Heart left ventricle (tissue), 16 donors: ENCODE measurements around the gene PIK3R2. TPM values are rescaled to one million over a fixed set of nuclear protein-coding genes. Genes with fewer than 3 reads are reported as not detected.
A peak's percentile ranks its signal among the peaks of the same experiment; 100 is the strongest.

Source experiments
- ATAC-seq, 4 donors: fragments of 200-7000 bp; cut with Tn5 transposase; one replicate each; pipeline ENCODE4 v1.9.1; 2020 to 2022; ENCODE audit warnings: moderate library complexity in 4 of 4, mild to moderate bottlenecking in 3 of 4, moderate number of reproducible peaks in 1 of 4
- DNase-seq, 5 donors: peaks; one replicate each; pipeline ENCODE4 v3.0.0-alpha.2; 2020
- H3K27ac ChIP-seq, 12 donors: fragments of 200-600 bp; sonication (generic) in 4 of 12; one replicate each; pipeline versions ENCODE4 v1.5.0 to v1.8.0; 2016 to 2022; ENCODE audit warnings: mild to moderate bottlenecking in 2 of 12
- H3K27me3 ChIP-seq, 9 donors: fragments of 200-600 bp; sonication (generic) in 2 of 9; one replicate each; pipeline versions ENCODE4 v1.5.1 to v1.8.0; 2016 to 2022; ENCODE audit warnings: mild to moderate bottlenecking in 3 of 9
- H3K36me3 ChIP-seq, 9 donors: fragments of 200-600 bp; sonication (generic) in 2 of 9; one replicate each; pipeline versions ENCODE4 v1.5.0 to v1.8.0; 2018 to 2022; ENCODE audit warnings: mild to moderate bottlenecking in 2 of 9
- H3K4me1 ChIP-seq, 12 donors: fragments of 200-600 bp; sonication (generic) in 4 of 12; one replicate each; pipeline versions ENCODE4 v1.5.0 to v1.8.0; 2016 to 2022; ENCODE audit warnings: mild to moderate bottlenecking in 3 of 12
- H3K4me3 ChIP-seq, 12 donors: fragments of 200-600 bp; sonication (generic) in 4 of 12; one replicate each; pipeline versions ENCODE4 v1.5.0 to v1.8.0; 2017 to 2022; ENCODE audit warnings: mild to moderate bottlenecking in 9 of 12, moderate library complexity in 4 of 12
- H3K9me3 ChIP-seq, 12 donors: fragments of 200-600 bp; sonication (generic) in 4 of 12; one replicate each; pipeline versions ENCODE4 v1.5.0 to v1.8.0; 2016 to 2022; ENCODE audit warnings: mild to moderate bottlenecking in 1 of 12
- POLR2A ChIP-seq, 2 donors: fragments of 450-650 bp; IDR thresholded peaks; one replicate each; pipeline ENCODE4 v1.6.1; 2017; ENCODE audit warnings: antibody characterized with exemption in 2 of 2, mild to moderate bottlenecking in 2 of 2, moderate library complexity in 2 of 2
- WGBS, 4 donors: extraction: QIAGEN DNeasy Blood & Tissue Kit in 2 of 4; methylation state at CpG; one replicate each; pipeline versions ENCODE4 v1.1.5 to v1.1.7; 2013 to 2018; 5-methylcytosine and 5-hydroxymethylcytosine counted together
- intact Hi-C, 10 donors: fragments of 100-400 bp; cut with DNase I; formaldehyde crosslinking; loops; one replicate each; pipeline versions ENCODE4 v1.11.1 to v1.14.2; 2022
- polyA plus RNA-seq, 2 donors: library from polyadenylated mRNA; stranded (reverse); fragments of 200-250 nt; gene quantifications; one replicate each; pipeline ENCODE4 v1.2.3, GENCODE V29; 2013
- total RNA-seq, 9 donors: library from RNA; depleted of rRNA in 2 of 9; stranded (reverse); fragments of >200 nt in 2 of 9; fragmentation: NEBNext Ultra II Directional in 3 of 9; extraction: Animal tissue kit (Norgen Biotek cat#: 25700) in 3 of 9; gene quantifications; one replicate each; pipeline versions ENCODE4 v1.1.0 to v1.2.4, GENCODE V29; 2016 to 2023
- TF ChIP-seq, protein P1 (sequence below), 12 donors: fragments of 200-600 bp; sonication (generic) in 4 of 12; IDR thresholded peaks; one replicate each; pipeline versions ENCODE4 v1.5.0 to v1.8.0; 2018 to 2022; ENCODE audit warnings: antibody characterized with exemption in 12 of 12, mild to moderate bottlenecking in 5 of 12
- donor health status: ischemic (EF 13 %, LVEDD 7.1; RV severe dilation, severe dysfunction).
- donor health status: healthy with polysubstance abuse.
- donor health status: DM: no; HTN: yes; CAD: no.
- donor health status: DM: no; HTN: no; CAD: no.
- donor health status: ischemic (EF 25% LVEDD 6.9; RV normal size, moderate dysfunction).
- donor health status: ischemic (EF 25% LVEDD 5.7; RV mildly dilated, moderate dysfunction).
- donor health status: healthy.
- donor health status: DM: yes; HTN: yes; CAD: no.
- donor health status: ischemic (EF 35%, LVEDD 5.7; RV mildly dilated, moderate dysfunction).
- donor health status: nonischemic (EF 11% LVEDD 7.7; RV severe dilation, severe dysfunction).
- donor health status: DM: yes; HTN: yes; CAD: no.
- donor health status: PGD.
- donor health status: ischemic (EF 29% LVEDD 5.4; RV normal size, mild dysfunction).
- donor health status: nonischemic (EF 23%, LVEDD 6.1; RV moderate dilation, normal function).

Gene PIK3R2
- total and polyA plus RNA-seq, 11 donors, result 4.0 to 28.6 (median 23.4) TPM

DNA sequence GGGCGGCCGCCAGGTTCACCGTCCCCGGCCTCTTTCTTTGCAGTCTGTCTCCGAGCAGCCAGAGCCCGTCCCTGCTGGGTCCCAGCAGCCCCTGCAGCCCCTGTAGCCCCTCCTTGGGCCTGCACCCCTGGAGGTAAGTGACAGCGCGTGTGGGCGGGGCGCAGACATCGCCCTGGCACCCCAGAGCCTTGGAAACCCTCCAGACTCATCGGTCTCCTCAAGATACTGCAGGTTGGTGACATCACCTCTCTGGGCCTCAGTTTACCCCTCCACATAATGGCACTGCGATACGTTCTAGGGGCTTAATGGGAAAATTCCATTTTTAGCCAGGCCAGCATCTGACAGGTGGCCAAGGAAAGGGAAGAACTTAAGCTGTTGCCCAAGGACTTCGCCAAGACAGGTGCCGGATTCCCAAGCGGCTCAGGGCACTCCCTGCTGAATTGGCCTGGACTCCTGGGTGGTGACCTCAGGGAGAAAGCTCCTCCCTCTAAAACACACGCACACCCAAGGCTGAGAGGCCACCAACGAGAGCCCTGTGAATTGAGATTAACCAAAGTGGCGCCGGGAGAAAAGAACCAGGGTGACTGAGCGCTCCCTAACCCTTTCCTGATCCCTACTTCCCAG is 42.2 kb upstream of the PIK3R2 start:
- Histone ChIP-seq H3K4me3 (peak overlapping the region; percentile 45 to 79 (median 68)), H3K27ac (peak overlapping the region in 6 of 12 donors; percentile 23 to 81 (median 68)), H3K36me3 (no peaks in the 10 kb centered on the region), H3K4me1 (peaks cover 0 to 28% (median 8%) of the 10 kb centered on the region in 12 donors), H3K27me3 (peaks cover 0 to 4% (median 0%) of the 10 kb centered on the region in 9 donors), H3K9me3 (no peaks in the 10 kb centered on the region)
- DNase-seq (no peak), ATAC-seq (no peak)
- TF ChIP-seq, protein P1, sequence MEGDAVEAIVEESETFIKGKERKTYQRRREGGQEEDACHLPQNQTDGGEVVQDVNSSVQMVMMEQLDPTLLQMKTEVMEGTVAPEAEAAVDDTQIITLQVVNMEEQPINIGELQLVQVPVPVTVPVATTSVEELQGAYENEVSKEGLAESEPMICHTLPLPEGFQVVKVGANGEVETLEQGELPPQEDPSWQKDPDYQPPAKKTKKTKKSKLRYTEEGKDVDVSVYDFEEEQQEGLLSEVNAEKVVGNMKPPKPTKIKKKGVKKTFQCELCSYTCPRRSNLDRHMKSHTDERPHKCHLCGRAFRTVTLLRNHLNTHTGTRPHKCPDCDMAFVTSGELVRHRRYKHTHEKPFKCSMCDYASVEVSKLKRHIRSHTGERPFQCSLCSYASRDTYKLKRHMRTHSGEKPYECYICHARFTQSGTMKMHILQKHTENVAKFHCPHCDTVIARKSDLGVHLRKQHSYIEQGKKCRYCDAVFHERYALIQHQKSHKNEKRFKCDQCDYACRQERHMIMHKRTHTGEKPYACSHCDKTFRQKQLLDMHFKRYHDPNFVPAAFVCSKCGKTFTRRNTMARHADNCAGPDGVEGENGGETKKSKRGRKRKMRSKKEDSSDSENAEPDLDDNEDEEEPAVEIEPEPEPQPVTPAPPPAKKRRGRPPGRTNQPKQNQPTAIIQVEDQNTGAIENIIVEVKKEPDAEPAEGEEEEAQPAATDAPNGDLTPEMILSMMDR (IDR thresholded peaks at IDR 0.05), result no peak
- no peak for TF ChIP-seq POLR2A (IDR thresholded peaks at IDR 0.05)
- intact Hi-C loops, result loop anchor here in 8 of 10 donors (5.0 kb wide), 6 partner anchors 47 to 307 kb away; partner anchors contain the start of genes IFI30 (in 1 of the 8) and SSBP4 (in 1 of the 8)
- WGBS, 4 donors, result 37 to 52% (median 38%) methylated on average over 16 to 22 of the region's 22 CpGs

DNA sequence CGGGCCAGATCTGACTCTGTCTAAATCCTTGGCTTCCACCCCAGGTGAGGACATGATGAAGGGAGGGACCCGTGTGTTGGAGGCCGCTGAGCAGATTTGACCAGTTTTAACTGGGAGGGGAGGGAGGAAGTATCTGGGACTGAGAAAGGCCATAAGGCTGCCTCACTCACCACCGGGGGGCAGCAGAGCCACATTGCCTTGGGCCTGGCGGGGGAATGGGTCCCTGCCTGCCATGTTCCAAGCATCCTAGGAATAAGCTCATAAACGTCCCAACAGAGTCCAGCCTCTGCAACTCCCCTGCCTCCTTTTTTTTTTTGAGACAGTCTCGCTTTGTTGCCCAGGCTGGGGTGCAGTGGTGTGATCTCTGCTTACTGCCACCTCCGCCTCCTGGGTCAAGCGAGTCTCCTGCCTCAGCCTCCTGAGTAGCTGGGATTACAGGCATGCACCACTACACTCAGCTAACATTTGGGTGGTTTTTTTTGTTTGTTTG is 39.9 kb upstream of the PIK3R2 start:
- Histone ChIP-seq H3K4me1 (peaks cover 0 to 37% (median 14%) of the 10 kb centered on the region in 12 donors), H3K36me3 (no peaks in the 10 kb centered on the region), H3K9me3 (no peaks in the 10 kb centered on the region), H3K27me3 (peaks cover 0 to 4% (median 0%) of the 10 kb centered on the region in 9 donors), H3K27ac (no peak overlapping the region), H3K4me3 (no peak overlapping the region)
- DNase-seq (peak; percentile 79 to 91 (median 85)), ATAC-seq (peak; percentile 50 to 82 (median 65))
- TF ChIP-seq, protein P1 (IDR thresholded peaks at IDR 0.05), result peak; percentile 83 to 92 (median 90)
- TF ChIP-seq POLR2A (IDR thresholded peaks at IDR 0.05), result no peak
- 31 to 34% (median 32%) methylated on average over 9 of the region's 9 CpGs for WGBS, 4 donors
- intact Hi-C loops, result loop anchor here (1.0 to 5.0 kb wide), 10 partner anchors 44 to 304 kb away; partner anchors contain the start of genes IFI30 (in 1 of the 10) and SSBP4 (in 1 of the 10)

GRCh38 chr19:18113827-18114226 is 39.1 kb upstream of the PIK3R2 start:
- Histone ChIP-seq H3K9me3 (no peaks in the 10 kb centered on the region), H3K27me3 (peaks cover 0 to 4% (median 0%) of the 10 kb centered on the region in 9 donors), H3K4me3 (no peak overlapping the region), H3K4me1 (peaks cover 0 to 42% (median 21%) of the 10 kb centered on the region in 12 donors), H3K36me3 (no peaks in the 10 kb centered on the region), H3K27ac (no peak overlapping the region)
- intact Hi-C loops, result loop anchor here (1.0 to 5.0 kb wide), 10 partner anchors 43 to 303 kb away; partner anchors contain the start of genes IFI30 (in 1 of the 10) and SSBP4 (in 1 of the 10)
- DNase-seq (no peak), ATAC-seq (no peak)
- 91 to 95% (median 93%) methylated on average over 5 of the region's 5 CpGs for WGBS, 4 donors
- TF ChIP-seq, protein P1 (IDR thresholded peaks at IDR 0.05), result no peak

DNA sequence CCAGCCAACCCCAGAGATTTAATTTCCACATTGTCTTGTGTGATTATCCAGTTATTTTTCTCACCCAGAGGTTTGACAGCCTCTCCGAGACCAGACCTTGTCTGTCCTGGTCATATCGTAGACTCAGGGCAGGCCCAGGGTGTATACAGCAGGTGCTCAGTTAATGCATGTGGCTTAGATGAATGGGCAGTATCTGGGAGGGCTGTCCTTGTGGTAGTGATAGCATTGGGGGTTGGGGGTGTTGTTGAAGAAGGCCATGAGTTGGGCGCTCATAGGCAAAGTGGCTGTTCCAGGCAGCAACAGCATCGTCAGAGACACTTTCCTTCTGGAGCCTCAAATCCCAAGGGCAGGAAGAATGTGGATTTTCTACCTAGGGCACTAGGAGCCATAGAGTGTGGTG is 38.5 kb upstream of the PIK3R2 start:
- ATAC-seq (no peak), DNase-seq (no peak)
- no peak overlapping the region for H3K27ac ChIP-seq
- peaks cover 0 to 42% (median 25%) of the 10 kb centered on the region in 12 donors for H3K4me1 ChIP-seq
- 93 to 98% (median 95%) methylated on average over 4 of the region's 4 CpGs for WGBS, 4 donors
- H3K27me3 ChIP-seq, result peaks cover 0 to 4% (median 0%) of the 10 kb centered on the region in 9 donors
- no peaks in the 10 kb centered on the region for H3K36me3 ChIP-seq
- H3K9me3 ChIP-seq, result no peaks in the 10 kb centered on the region
- TF ChIP-seq POLR2A (IDR thresholded peaks at IDR 0.05), result no peak
- TF ChIP-seq, protein P1 (IDR thresholded peaks at IDR 0.05), result no peak
- intact Hi-C loops, result loop anchor here in 8 of 10 donors (5.0 kb wide), 6 partner anchors 43 to 303 kb away; partner anchors contain the start of genes IFI30 (in 1 of the 8) and SSBP4 (in 1 of the 8)
- no peak overlapping the region for H3K4me3 ChIP-seq
